ENCODE data around the gene TGFBR3.

TGFBR3 gene

GRCh38 chr1:91764471-91765115 lies 121.4 kb downstream of the TGFBR3 start:
- FAIRE-seq, result no peak
- no peak for DNase-seq (ENCODE audit: insufficient read length, low spot score)

GRCh38 chr1:91763252-91763651 lies 122.7 kb downstream of the TGFBR3 start:
- FAIRE-seq (no peak), DNase-seq (ENCODE audit: insufficient read length, low spot score) (no peak)

- DNase-seq (ENCODE audit: insufficient read length, low spot score) (no peak), FAIRE-seq (no peak)
These were observed 124.6 kb downstream of the TGFBR3 start for GRCh38 chr1:91761295-91761721.

- DNase-seq (ENCODE audit: insufficient read length, low spot score) (no peak), FAIRE-seq (no peak)
These were observed 125.4 kb downstream of the TGFBR3 start for GRCh38 chr1:91760512-91760911.

GRCh38 chr1:91759076-91759475 lies 126.9 kb downstream of the TGFBR3 start:
- FAIRE-seq, result no peak

GRCh38 chr1:91757763-91758460 lies 128.0 kb downstream of the TGFBR3 start:
- FAIRE-seq, result no peak

More at GRCh38 chr1:91759076-91759475, 126.9 kb downstream of the TGFBR3 start:
- no peak for DNase-seq (ENCODE audit: insufficient read length, low spot score)

GRCh38 chr1:91755702-91756287 lies 130.2 kb downstream of the TGFBR3 start:
- DNase-seq (ENCODE audit: insufficient read length, low spot score) (no peak), FAIRE-seq (no peak)

More at GRCh38 chr1:91757763-91758460, 128.0 kb downstream of the TGFBR3 start:
- DNase-seq (ENCODE audit: insufficient read length, low spot score), result no peak

GRCh38 chr1:91754816-91755580 lies 131.0 kb downstream of the TGFBR3 start:
- FAIRE-seq, result no peak
- no peak for DNase-seq (ENCODE audit: insufficient read length, low spot score)

GRCh38 chr1:91754348-91754747 lies 131.6 kb downstream of the TGFBR3 start:
- FAIRE-seq, result no peak
- no peak for DNase-seq (ENCODE audit: insufficient read length, low spot score)

- FAIRE-seq (no peak), DNase-seq (ENCODE audit: insufficient read length, low spot score) (no peak)
These were observed 132.1 kb downstream of the TGFBR3 start for GRCh38 chr1:91753878-91754277.

GRCh38 chr1:91752324-91752723 lies 133.6 kb downstream of the TGFBR3 start:
- DNase-seq (ENCODE audit: insufficient read length, low spot score), result no peak
- no peak for FAIRE-seq

GRCh38 chr1:91751275-91751674 lies 134.7 kb downstream of the TGFBR3 start:
- DNase-seq (ENCODE audit: insufficient read length, low spot score) (no peak), FAIRE-seq (no peak)

- no peak for DNase-seq (ENCODE audit: insufficient read length, low spot score)
- FAIRE-seq, result no peak
These were observed 135.5 kb downstream of the TGFBR3 start for GRCh38 chr1:91750398-91750996.

- FAIRE-seq (no peak), DNase-seq (ENCODE audit: insufficient read length, low spot score) (no peak)
These were observed 136.1 kb downstream of the TGFBR3 start for GRCh38 chr1:91749788-91750231.

GRCh38 chr1:91747666-91748065 lies 138.3 kb downstream of the TGFBR3 start:
- no peak for DNase-seq (ENCODE audit: insufficient read length, low spot score)
- FAIRE-seq, result no peak

- FAIRE-seq (no peak), DNase-seq (ENCODE audit: insufficient read length, low spot score) (no peak)
These were observed 139.1 kb downstream of the TGFBR3 start for GRCh38 chr1:91746728-91747338.

GRCh38 chr1:91745640-91746373 lies 140.1 kb downstream of the TGFBR3 start:
- FAIRE-seq (no peak), DNase-seq (ENCODE audit: insufficient read length, low spot score) (no peak)

GRCh38 chr1:91744953-91745639 lies 140.9 kb downstream of the TGFBR3 start:
- no peak for DNase-seq (ENCODE audit: insufficient read length, low spot score)
- no peak for FAIRE-seq

GRCh38 chr1:91742848-91743292 lies 143.1 kb downstream of the TGFBR3 start:
- DNase-seq (ENCODE audit: insufficient read length, low spot score) (no peak), FAIRE-seq (no peak)
